Measurements from ENCODE around the gene PRM1.

- TF ChIP-seq, protein P1, sequence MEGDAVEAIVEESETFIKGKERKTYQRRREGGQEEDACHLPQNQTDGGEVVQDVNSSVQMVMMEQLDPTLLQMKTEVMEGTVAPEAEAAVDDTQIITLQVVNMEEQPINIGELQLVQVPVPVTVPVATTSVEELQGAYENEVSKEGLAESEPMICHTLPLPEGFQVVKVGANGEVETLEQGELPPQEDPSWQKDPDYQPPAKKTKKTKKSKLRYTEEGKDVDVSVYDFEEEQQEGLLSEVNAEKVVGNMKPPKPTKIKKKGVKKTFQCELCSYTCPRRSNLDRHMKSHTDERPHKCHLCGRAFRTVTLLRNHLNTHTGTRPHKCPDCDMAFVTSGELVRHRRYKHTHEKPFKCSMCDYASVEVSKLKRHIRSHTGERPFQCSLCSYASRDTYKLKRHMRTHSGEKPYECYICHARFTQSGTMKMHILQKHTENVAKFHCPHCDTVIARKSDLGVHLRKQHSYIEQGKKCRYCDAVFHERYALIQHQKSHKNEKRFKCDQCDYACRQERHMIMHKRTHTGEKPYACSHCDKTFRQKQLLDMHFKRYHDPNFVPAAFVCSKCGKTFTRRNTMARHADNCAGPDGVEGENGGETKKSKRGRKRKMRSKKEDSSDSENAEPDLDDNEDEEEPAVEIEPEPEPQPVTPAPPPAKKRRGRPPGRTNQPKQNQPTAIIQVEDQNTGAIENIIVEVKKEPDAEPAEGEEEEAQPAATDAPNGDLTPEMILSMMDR (IDR thresholded peaks at IDR 0.05) = no peak
- no peak for TF ChIP-seq POLR2A (IDR thresholded peaks at IDR 0.05)
These were observed 39.5 kb downstream of the PRM1 start for GRCh38 chr16:11241480-11242204.
